HL-60 (cell line): ENCODE measurements around the gene CDNF.

ENCODE experiments used
- CTCF ChIP-seq: IDR thresholded peaks from one replicate; pipeline ENCODE4 v1.5.1; 2011; ENCODE audit warnings: low read length, control low read depth, inconsistent platforms; ENCODE audit not compliant: insufficient read depth
- POLR2AphosphoS5 ChIP-seq: IDR thresholded peaks from 2 replicates; pipeline ENCODE4 v1.6.1; 2012; ENCODE audit warnings: low read depth
- REST ChIP-seq: IDR thresholded peaks from 2 replicates; pipeline ENCODE4 v1.6.1; 2012; ENCODE audit warnings: low read depth; ENCODE audit not compliant: insufficient replicate concordance

GRCh38 chr10:14810969-14811953, 26.6 kb downstream of the CDNF start:
- TF ChIP-seq CTCF, result no peak
- TF ChIP-seq POLR2AphosphoS5, result no peak
- TF ChIP-seq REST, result no peak
